ENCODE data around the gene MDFIC.
A peak's percentile ranks its signal among the peaks of the same experiment; 100 is the strongest.

MDFIC gene

GRCh38 chr7:114919587-114919986 is 2.3 kb upstream of the MDFIC start:
- Histone ChIP-seq H3K4me2 (ENCODE audit: low read depth, low read length) (no peak overlapping the region), H3K27ac (ENCODE audit: low read length) (no peak overlapping the region), H2AFZ (ENCODE audit: low read length) (no peak overlapping the region), H4K20me1 (ENCODE audit: insufficient read depth, low read length) (no peaks in the 10 kb centered on the region), H3K27me3 (replicated peaks; ENCODE audit: insufficient read depth, low read length) (no peaks in the 10 kb centered on the region), H3K4me1 (ENCODE audit: low read length) (peaks cover 31% of the 10 kb centered on the region), H3K9me3 (replicated peaks; ENCODE audit: insufficient read depth, low read length) (no peaks in the 10 kb centered on the region), H3K4me3 (ENCODE audit: low read length) (no peak overlapping the region), H3K36me3 (replicated peaks; ENCODE audit: insufficient read depth, low read length) (no peaks in the 10 kb centered on the region), H3K9ac (ENCODE audit: low read length) (no peak overlapping the region), H3K79me2 (ENCODE audit: low read length) (peaks cover 17% of the 10 kb centered on the region), H3K9me2 (replicated peaks; ENCODE audit: insufficient read depth, low read length) (no peaks in the 10 kb centered on the region), H3F3A (ENCODE audit: insufficient read depth, low read length) (peaks cover 30% of the 10 kb centered on the region)
- TF ChIP-seq EZH2 (optimal IDR thresholded peaks at IDR 0.05; ENCODE audit: low read depth, low read length) = no peak
- TF ChIP-seq, protein P1, sequence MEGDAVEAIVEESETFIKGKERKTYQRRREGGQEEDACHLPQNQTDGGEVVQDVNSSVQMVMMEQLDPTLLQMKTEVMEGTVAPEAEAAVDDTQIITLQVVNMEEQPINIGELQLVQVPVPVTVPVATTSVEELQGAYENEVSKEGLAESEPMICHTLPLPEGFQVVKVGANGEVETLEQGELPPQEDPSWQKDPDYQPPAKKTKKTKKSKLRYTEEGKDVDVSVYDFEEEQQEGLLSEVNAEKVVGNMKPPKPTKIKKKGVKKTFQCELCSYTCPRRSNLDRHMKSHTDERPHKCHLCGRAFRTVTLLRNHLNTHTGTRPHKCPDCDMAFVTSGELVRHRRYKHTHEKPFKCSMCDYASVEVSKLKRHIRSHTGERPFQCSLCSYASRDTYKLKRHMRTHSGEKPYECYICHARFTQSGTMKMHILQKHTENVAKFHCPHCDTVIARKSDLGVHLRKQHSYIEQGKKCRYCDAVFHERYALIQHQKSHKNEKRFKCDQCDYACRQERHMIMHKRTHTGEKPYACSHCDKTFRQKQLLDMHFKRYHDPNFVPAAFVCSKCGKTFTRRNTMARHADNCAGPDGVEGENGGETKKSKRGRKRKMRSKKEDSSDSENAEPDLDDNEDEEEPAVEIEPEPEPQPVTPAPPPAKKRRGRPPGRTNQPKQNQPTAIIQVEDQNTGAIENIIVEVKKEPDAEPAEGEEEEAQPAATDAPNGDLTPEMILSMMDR (IDR thresholded peaks at IDR 0.05; ENCODE audit: low read length) = no peak
- TF ChIP-seq EZH2phosphoT487 (IDR thresholded peaks at IDR 0.05; ENCODE audit: low read length) = no peak
- DNase-seq = no peak

GRCh38 chr7:114921631-114922025 is 266 bp upstream of the MDFIC start:
- Histone ChIP-seq H3K4me1 (ENCODE audit: low read length) (peaks cover 47% of the 10 kb centered on the region), H3K9ac (ENCODE audit: low read length) (peak overlapping the region; percentile 91; the same call in 1 of the 2 replicates), H3F3A (ENCODE audit: insufficient read depth, low read length) (peaks cover 29% of the 10 kb centered on the region), H3K4me2 (ENCODE audit: low read depth, low read length) (peak overlapping the region; percentile 76), H3K9me3 (replicated peaks; ENCODE audit: insufficient read depth, low read length) (no peaks in the 10 kb centered on the region), H3K27me3 (replicated peaks; ENCODE audit: insufficient read depth, low read length) (no peaks in the 10 kb centered on the region), H3K9me2 (replicated peaks; ENCODE audit: insufficient read depth, low read length) (no peaks in the 10 kb centered on the region), H2AFZ (ENCODE audit: low read length) (peak overlapping the region; percentile 90), H3K36me3 (replicated peaks; ENCODE audit: insufficient read depth, low read length) (no peaks in the 10 kb centered on the region), H3K27ac (ENCODE audit: low read length) (no peak overlapping the region), H3K79me2 (ENCODE audit: low read length) (peaks cover 37% of the 10 kb centered on the region), H3K4me3 (ENCODE audit: low read length) (peak overlapping the region; percentile 74), H4K20me1 (ENCODE audit: insufficient read depth, low read length) (no peaks in the 10 kb centered on the region)
- DNase-seq = no peak
- TF ChIP-seq EZH2phosphoT487 (IDR thresholded peaks at IDR 0.05; ENCODE audit: low read length) = no peak
- TF ChIP-seq, protein P1 (IDR thresholded peaks at IDR 0.05; ENCODE audit: low read length) = no peak
- TF ChIP-seq EZH2 (optimal IDR thresholded peaks at IDR 0.05; ENCODE audit: low read depth, low read length) = no peak

- Histone ChIP-seq H3K9ac (ENCODE audit: low read length) (peak overlapping the region; percentile 91), H2AFZ (ENCODE audit: low read length) (peak overlapping the region; percentile 90), H3K4me1 (ENCODE audit: low read length) (peaks cover 44% of the 10 kb centered on the region), H3K9me3 (replicated peaks; ENCODE audit: insufficient read depth, low read length) (no peaks in the 10 kb centered on the region), H4K20me1 (ENCODE audit: insufficient read depth, low read length) (no peaks in the 10 kb centered on the region), H3K36me3 (replicated peaks; ENCODE audit: insufficient read depth, low read length) (peaks cover 4% of the 10 kb centered on the region; the same call in 1 of the 2 replicates), H3K27me3 (replicated peaks; ENCODE audit: insufficient read depth, low read length) (no peaks in the 10 kb centered on the region), H3K4me3 (ENCODE audit: low read length) (peak overlapping the region; percentile 74), H3K9me2 (replicated peaks; ENCODE audit: insufficient read depth, low read length) (no peaks in the 10 kb centered on the region), H3K27ac (ENCODE audit: low read length) (peak overlapping the region; percentile 72), H3K4me2 (ENCODE audit: low read depth, low read length) (peak overlapping the region; percentile 76), H3F3A (ENCODE audit: insufficient read depth, low read length) (peaks cover 27% of the 10 kb centered on the region), H3K79me2 (ENCODE audit: low read length) (peaks cover 48% of the 10 kb centered on the region)
- DNase-seq = peak; percentile 80
- TF ChIP-seq EZH2 (optimal IDR thresholded peaks at IDR 0.05; ENCODE audit: low read depth, low read length) (no peak), EZH2phosphoT487 (IDR thresholded peaks at IDR 0.05; ENCODE audit: low read length) (no peak)
- TF ChIP-seq, protein P1 (IDR thresholded peaks at IDR 0.05; ENCODE audit: low read length) = no peak
Observed at GRCh38 chr7:114922652-114923402, 933 bp downstream of the MDFIC start.

Measured in MM.1S (cell line).